ENCODE measurements around the gene EYS.

The EYS gene

GRCh38 chr6:65707126-65707826 lies at the start of gene EYS:
Gene EYS, minus strand, starts transcription at chr6:65707226. Its CDS starts 211,816 bp downstream, at chr6:65495410.
- DNase-seq (ENCODE audit: low read depth in 1 of 2, low spot score in 1 of 2): no peak

DNA sequence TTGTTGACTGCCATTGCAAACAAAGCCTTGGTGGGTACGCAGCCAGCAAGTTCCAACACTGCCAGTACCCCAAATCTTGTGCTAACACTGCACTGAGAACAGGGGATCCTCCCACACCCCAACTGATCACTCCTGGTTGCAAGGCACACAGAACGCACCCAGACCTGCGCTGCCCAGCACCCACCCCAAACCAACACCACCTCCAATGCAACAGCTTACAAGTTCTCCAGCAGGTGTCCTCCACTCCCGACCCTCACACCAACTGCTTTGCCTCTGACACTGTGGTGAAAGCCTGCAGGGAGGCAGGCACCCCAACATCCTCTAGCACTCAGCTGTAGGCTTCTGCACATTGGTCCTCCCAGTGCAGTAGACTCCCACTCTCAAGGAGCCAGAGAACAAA lies 39.3 kb upstream of the EYS start:
- DNase-seq (ENCODE audit: low read depth in 1 of 2, low spot score in 1 of 2): no peak

DNA sequence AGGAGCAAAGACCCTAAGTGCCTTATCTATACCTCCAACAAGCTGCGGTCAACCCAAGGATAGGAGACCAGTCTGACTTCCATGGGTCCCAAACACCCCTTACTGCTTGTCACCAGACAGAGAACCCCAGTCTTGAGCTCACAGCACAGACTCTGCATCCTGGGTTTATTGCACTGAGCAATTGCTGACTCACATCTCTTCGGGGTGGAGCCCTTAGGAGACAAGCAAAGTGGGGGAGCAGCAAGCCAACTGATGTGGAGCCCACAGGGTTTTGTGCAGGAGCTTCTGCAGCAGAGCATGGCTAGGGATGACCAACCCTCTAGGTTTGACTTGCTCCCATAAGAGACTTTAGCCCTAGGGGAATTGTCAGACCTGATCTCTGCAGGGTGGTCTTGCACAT lies 38.6 kb upstream of the EYS start:
- DNase-seq (ENCODE audit: low read depth in 1 of 2, low spot score in 1 of 2): no peak

DNA sequence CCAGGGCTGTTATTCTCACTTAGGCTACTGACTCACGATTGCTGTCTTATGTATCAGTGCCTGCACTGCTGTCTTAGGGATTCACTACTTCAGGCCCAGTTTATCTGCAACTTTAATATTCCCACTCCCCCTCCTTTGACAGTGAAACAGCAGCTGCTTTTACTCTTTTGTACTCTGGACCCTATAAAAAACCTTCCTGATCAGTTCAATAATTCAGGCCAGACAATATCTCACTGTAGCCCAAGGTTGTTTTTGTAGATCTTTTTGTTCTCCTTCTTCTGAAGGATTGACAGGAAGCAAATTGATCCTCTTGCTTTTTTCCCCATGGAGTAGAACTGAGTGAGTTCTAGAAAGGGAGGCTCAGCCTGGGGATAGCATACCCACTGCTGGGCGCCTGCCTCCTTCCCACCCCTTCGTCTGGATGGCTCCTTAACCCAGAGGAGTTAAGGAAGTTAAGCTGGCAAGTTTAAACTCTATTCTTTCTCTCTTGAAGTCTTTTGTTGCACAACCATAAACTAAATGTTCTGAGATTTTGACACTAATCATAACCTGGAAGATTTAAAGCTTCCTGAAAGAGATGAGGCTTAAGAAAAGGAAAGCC lies 22.0 kb upstream of the EYS start:
- no peak for DNase-seq (ENCODE audit: low read depth in 1 of 2, low spot score in 1 of 2)

DNA sequence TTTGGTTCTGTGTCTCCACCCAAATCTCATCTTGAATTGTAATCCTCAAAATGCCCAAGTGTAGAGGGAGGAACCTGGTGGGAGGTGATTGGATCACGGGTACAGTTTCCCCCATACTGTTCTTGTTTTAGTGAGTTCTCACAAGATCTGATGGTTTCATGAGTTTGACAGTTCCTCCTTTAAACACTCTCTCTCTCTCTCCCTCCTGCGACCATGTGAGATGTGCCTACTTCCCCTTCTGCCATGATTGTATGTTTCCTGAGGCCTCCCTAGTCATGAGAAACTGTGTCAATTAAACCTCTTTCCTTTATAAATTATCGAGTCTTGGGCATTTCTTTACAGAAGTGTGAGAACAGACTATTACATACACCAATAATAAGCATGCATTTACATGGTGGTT lies 12.1 kb upstream of the EYS start:
- DNase-seq (ENCODE audit: low read depth in 1 of 2, low spot score in 1 of 2): no peak

DNA sequence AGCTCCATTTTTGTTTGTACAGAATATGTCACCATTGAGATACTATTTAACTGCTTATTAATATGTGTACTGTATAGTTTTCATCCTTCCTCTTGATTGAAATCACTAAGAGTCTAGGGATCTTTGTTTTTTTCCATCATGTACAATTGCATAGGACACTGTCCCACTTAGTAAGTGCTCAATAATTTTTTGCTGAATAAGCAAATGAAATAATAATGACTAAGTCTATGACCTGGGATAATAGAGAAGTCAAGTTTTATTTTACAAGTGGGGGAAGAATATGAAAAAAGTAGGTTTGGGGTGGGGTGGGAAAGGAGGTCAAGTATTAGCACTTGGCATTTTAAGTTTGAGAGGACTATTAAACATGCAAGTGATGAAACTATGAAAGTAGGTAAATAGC lies 4.5 kb upstream of the EYS start:
- DNase-seq (ENCODE audit: low read depth in 1 of 2, low spot score in 1 of 2): no peak

DNA sequence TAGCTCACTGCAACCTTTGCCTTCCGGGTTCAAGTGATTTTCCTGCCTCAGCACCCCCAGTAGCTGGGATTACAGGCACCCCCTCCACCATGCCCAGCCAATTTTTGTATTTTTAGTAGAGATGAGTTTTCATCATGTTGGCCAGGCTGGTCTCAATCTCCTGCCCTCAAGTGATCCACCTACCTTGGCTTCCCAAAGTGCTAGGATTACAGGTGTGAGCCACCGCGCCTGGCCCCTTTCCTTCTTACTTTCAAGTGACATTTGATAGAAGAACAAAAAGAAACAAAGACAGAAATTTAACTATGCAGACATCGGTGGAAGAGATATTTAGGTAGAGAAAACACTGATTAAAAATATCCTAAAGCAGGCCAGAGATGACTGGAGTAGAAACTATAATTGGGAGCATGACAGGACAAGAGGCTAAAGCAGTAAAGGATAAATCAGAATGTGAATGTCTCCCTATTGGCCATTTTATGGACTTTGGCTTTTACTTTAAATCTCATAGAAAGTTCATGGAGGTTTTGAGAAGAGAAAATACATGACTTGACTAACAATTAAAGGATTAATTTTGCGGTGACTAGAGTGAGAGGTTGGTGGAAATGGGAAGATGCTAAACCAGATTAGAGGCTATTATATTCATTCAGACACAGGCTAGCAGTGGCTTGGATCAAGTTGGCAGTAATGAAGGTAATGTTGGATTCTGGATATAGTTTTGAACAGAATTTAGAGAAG lies 2.2 kb upstream of the EYS start:
- no peak for DNase-seq (ENCODE audit: low read depth in 1 of 2, low spot score in 1 of 2)

- no peak for DNase-seq (ENCODE audit: low read depth in 1 of 2, low spot score in 1 of 2)
These were observed 1.1 kb upstream of the EYS start for GRCh38 chr6:65708162-65708561.

- no peak for DNase-seq (ENCODE audit: low read depth in 1 of 2, low spot score in 1 of 2)
These were observed 590 bp downstream of the EYS start for GRCh38 chr6:65706436-65706835.

GRCh38 chr6:65701325-65701724 lies 5.7 kb downstream of the EYS start:
- no peak for DNase-seq (ENCODE audit: low read depth in 1 of 2, low spot score in 1 of 2)

DNA sequence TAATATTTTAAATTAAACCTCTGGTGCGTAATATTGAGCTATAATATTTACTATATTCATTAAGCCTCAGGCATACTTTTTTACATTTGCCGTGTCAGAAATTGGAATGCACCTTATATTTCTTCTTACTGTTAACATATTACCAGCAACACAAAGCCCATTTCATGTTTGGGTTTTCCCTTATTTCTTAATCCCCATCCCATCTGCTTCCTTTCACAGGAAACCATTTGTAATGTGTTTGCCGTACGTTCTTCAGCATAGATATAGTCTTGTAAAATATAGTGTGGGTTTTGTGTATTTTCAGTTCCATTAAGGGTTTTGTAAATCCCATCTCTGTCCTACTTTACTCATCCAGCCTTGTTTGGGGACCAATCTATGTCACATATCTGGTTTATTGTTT lies 6.5 kb downstream of the EYS start:
- no peak for DNase-seq (ENCODE audit: low read depth in 1 of 2, low spot score in 1 of 2)

GRCh38 chr6:65692109-65692508 lies 14.9 kb downstream of the EYS start:
- DNase-seq (ENCODE audit: low read depth in 1 of 2, low spot score in 1 of 2): no peak

DNA sequence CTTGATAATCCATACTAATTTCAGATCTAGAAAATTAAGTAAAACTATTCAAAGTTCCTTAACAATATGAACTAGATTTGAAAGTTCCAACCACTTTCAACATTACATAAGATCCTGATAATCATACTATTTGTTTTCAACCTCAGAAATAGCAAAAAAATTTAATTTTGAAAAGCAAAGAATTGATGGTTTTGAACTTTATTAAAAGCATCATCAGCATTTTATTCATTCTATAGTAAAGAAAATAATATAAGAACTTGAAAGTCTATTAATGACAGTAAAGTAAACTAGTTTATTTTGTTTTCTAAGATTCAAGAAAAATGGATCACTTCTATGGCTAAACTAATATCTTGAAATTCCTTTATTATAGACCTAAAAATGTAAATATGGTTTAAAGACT lies 26.8 kb downstream of the EYS start:
- DNase-seq (ENCODE audit: low read depth in 1 of 2, low spot score in 1 of 2): no peak

DNA sequence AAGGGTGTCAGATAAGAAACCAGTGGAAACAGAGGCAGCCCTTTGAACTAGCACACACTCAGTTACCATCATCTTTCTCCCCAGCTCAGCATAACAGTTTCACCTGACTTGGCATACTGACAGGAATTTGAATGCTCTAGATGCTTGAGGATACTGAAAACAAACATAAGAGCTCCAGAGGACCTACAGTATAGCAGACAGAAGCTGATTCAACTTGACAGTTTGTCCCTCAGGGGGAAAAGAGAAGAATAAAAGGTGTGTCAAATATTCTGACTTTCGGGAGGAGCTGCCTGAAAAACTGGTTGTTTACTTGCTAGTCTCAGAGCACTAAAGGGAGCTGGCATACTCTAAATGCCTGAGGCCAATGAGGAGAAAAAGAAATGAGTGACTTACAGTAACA lies 35.1 kb downstream of the EYS start:
- DNase-seq (ENCODE audit: low read depth in 1 of 2, low spot score in 1 of 2): no peak

GRCh38 chr6:65667916-65668656 lies 38.9 kb downstream of the EYS start:
- DNase-seq (ENCODE audit: low read depth in 1 of 2, low spot score in 1 of 2): no peak

DNA sequence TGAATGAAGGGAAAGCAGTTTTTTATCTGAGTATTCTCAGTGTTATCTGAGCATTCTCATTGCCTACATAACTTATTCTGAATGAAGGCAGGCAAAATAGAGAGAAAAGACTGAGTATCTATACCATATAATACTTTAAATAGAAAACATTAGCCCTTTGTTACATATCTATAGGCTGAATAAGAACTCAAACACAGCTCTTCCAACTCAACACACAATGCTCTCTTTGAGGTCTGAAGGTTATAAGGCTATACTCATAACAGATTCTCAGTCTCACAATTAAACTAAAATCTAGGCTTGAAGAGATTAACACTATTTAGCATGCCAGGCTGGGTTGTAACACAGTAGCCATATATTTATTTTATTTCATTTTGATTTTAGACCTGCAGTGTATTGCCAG lies 56.9 kb downstream of the EYS start:
- no peak for DNase-seq (ENCODE audit: low read depth in 1 of 2, low spot score in 1 of 2)

- no peak for DNase-seq (ENCODE audit: low read depth in 1 of 2, low spot score in 1 of 2)
These were observed 57.6 kb downstream of the EYS start for GRCh38 chr6:65649392-65649791.

DNA sequence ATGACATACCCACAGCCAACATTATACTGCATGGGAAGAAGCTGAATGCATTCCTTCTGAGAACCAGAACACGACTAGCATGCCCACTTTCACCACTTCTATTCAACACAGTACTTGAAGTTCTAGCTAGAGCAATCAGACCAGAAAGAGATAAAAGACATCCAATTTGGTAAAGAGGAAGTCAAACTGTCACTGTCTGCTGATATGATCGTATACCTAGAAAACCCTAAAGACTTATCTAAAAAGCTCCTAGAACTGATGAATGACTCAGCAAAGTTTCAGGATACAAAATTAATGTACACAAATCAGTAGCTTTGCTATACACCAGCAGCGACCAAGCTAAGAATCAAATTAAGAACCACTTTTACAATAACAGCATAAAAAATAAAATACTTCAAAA lies 60.5 kb downstream of the EYS start:
- DNase-seq (ENCODE audit: low read depth in 1 of 2, low spot score in 1 of 2): no peak

- no peak for DNase-seq (ENCODE audit: low read depth in 1 of 2, low spot score in 1 of 2)
These were observed 64.2 kb downstream of the EYS start for GRCh38 chr6:65642776-65643175.

- DNase-seq (ENCODE audit: low read depth in 1 of 2, low spot score in 1 of 2): no peak
These were observed 68.8 kb downstream of the EYS start for GRCh38 chr6:65638047-65638831.
